Mammary epithelial cell (primary cell): ENCODE results near the gene CIBAR2.

Source experiments
- CTCF ChIP-seq, 2 donors: IDR thresholded peaks in 1 of 2; conservative IDR thresholded peaks in 1 of 2; 2 replicates each; pipeline ENCODE4 v1.5.1; 2011 to 2012; ENCODE audit warnings: inconsistent platforms in 2 of 2, low read length in 2 of 2, mild to moderate bottlenecking in 2 of 2, control low read depth in 1 of 2, low read depth in 1 of 2; ENCODE audit not compliant: insufficient read depth in 1 of 2; ENCODE audit errors: extremely low read depth in 1 of 2
- EZH2 ChIP-seq: IDR thresholded peaks from 2 replicates; pipeline ENCODE4 v1.6.1; 2012; ENCODE audit warnings: low read length, inconsistent platforms, borderline replicate concordance

- no peak for TF ChIP-seq CTCF (conservative IDR thresholded peaks at IDR 0.05 in 1 of 2, IDR thresholded peaks at IDR 0.05 in 1 of 2; ENCODE audit: extremely low read depth in 1 of 2, insufficient read depth in 1 of 2, low read depth in 1 of 2, low read length in 2 of 2)
- TF ChIP-seq EZH2, result no peak
Measured at GRCh38 chr16:85090181-85090580, 22.1 kb downstream of the CIBAR2 start.
